Mucosa of rectum (tissue), 2 donors: ENCODE results near the gene WFDC8.

Experiments used
- H3K27ac ChIP-seq, 2 donors: one replicate each; pipeline ENCODE4 v1.7.0; 2013; ENCODE audit warnings: inconsistent platforms in 2 of 2, low read depth in 2 of 2, low read length in 2 of 2
- H3K27me3 ChIP-seq, 2 donors: one replicate each; pipeline ENCODE4 v1.7.0; 2013; ENCODE audit warnings: low read length in 2 of 2; ENCODE audit not compliant: control insufficient read depth in 2 of 2, insufficient read depth in 2 of 2
- H3K36me3 ChIP-seq, 2 donors: one replicate each; pipeline ENCODE4 v1.7.0; 2013; ENCODE audit warnings: low read length in 2 of 2; ENCODE audit not compliant: control insufficient read depth in 2 of 2, insufficient read depth in 2 of 2
- H3K4me1 ChIP-seq, 2 donors: one replicate each; pipeline ENCODE4 v1.7.0; 2013; ENCODE audit warnings: low read length in 2 of 2, mild to moderate bottlenecking in 1 of 2; ENCODE audit not compliant: control insufficient read depth in 2 of 2, insufficient read depth in 2 of 2
- H3K4me3 ChIP-seq, 2 donors: one replicate each; pipeline ENCODE4 v1.7.0; 2013; ENCODE audit warnings: low read length in 2 of 2
- H3K9ac ChIP-seq, 2 donors: one replicate each; pipeline ENCODE4 v1.7.0; 2013; ENCODE audit warnings: low read length in 2 of 2, low read depth in 1 of 2, mild to moderate bottlenecking in 1 of 2
- H3K9me3 ChIP-seq, 2 donors: one replicate each; pipeline ENCODE4 v1.7.0; 2013; ENCODE audit warnings: low read length in 2 of 2; ENCODE audit not compliant: control insufficient read depth in 2 of 2
- donor health status: healthy.
- donor health status: Normal muscosa, but diverticular disease.

The WFDC8 gene

DNA sequence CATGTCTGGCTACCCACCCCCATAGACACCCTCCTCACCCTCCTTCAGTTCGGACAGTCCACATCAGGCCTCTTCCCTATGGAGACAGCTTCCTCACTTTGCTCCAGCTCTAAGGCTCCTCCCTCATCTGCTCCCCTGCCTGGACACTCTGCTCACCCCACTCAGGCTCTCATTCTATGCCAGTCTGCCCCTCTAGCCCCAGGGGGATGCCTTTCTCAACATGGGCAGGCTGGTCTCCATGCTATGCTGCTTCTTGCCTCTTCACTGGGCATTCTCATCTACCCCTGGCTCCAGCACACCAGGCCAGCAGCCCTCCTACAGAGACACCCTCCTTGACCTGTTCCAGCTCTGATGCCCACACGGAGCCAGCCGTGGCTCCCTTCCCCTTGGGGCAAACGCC lies at the start of gene WFDC8:
WFDC8 (minus strand) TSS at position 101 of the 400 bp plus-strand sequence; CDS start at position 64, 37 bp downstream.
- Histone ChIP-seq H3K27me3 (peaks cover 0 to 2% of the 10 kb centered on the region in 2 donors), H3K9me3 (no peaks in the 10 kb centered on the region), H3K36me3 (no peaks in the 10 kb centered on the region), H3K4me1 (no peaks in the 10 kb centered on the region), H3K9ac (no peak within 1 kb of the TSS), H3K27ac (no peak within 1 kb of the TSS), H3K4me3 (no peak within 1 kb of the TSS)

GRCh38 chr20:45626540-45626939 lies 47.5 kb upstream of the WFDC8 start:
- Histone ChIP-seq H3K9ac (no peak overlapping the region), H3K9me3 (no peaks in the 10 kb centered on the region), H3K27ac (no peak overlapping the region), H3K36me3 (no peaks in the 10 kb centered on the region), H3K4me1 (peaks cover 1 to 5% of the 10 kb centered on the region in 2 donors), H3K27me3 (no peaks in the 10 kb centered on the region), H3K4me3 (no peak overlapping the region)

DNA sequence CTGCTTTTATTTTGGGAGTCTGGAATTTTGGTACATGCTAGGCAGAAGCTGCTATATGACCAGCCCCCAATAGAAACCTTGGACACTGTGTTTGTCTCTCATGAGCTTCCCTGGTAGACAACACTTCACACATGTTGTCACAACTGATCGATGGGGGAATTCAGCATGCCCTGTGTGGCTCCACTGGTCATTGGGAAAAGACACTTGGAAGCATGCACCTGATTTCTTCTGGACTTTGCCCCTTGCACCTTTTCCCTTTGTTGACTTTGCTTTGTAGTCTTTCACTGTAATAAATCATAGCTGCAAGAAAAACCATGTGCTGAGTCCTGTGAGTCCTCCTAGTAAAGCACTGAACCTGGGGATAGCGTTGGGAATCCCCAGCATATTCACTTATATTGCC lies 42.5 kb upstream of the WFDC8 start:
- H3K4me1 ChIP-seq = peaks cover 4 to 10% of the 10 kb centered on the region in 2 donors
- no peak overlapping the region for H3K9ac ChIP-seq
- H3K4me3 ChIP-seq = no peak overlapping the region
- no peaks in the 10 kb centered on the region for H3K9me3 ChIP-seq
- H3K27me3 ChIP-seq = no peaks in the 10 kb centered on the region
- peak overlapping the region in 1 of 2 donors; percentile 20 for H3K27ac ChIP-seq
- no peaks in the 10 kb centered on the region for H3K36me3 ChIP-seq

GRCh38 chr20:45617591-45617990 lies 38.5 kb upstream of the WFDC8 start:
- H3K4me3 ChIP-seq = no peak overlapping the region
- no peaks in the 10 kb centered on the region for H3K36me3 ChIP-seq
- no peak overlapping the region for H3K27ac ChIP-seq
- no peaks in the 10 kb centered on the region for H3K27me3 ChIP-seq
- peaks cover 4 to 12% of the 10 kb centered on the region in 2 donors for H3K4me1 ChIP-seq
- no peaks in the 10 kb centered on the region for H3K9me3 ChIP-seq
- H3K9ac ChIP-seq = no peak overlapping the region

DNA sequence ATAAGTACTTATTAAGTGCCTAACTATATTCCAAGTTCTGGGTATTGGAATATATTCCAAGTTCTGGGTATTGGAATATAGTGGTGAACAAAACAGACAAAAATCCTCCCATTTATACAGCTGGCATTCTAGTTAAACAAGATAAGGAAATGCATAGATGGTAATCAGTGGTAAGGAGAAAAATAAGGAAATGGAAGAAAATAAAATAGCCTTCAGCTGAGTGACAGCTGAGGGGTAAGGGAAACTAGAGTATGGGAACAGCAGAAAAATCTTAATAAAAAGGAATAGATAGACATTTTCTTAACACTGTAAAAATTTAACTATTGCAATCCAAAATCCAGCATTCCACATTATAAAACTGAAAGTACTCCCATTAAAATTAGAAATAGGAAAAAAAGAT lies 33.2 kb upstream of the WFDC8 start:
- Histone ChIP-seq H3K27me3 (no peaks in the 10 kb centered on the region), H3K4me1 (peaks cover 0 to 2% of the 10 kb centered on the region in 2 donors), H3K27ac (no peak overlapping the region), H3K9ac (no peak overlapping the region), H3K4me3 (no peak overlapping the region), H3K36me3 (no peaks in the 10 kb centered on the region), H3K9me3 (no peaks in the 10 kb centered on the region)

DNA sequence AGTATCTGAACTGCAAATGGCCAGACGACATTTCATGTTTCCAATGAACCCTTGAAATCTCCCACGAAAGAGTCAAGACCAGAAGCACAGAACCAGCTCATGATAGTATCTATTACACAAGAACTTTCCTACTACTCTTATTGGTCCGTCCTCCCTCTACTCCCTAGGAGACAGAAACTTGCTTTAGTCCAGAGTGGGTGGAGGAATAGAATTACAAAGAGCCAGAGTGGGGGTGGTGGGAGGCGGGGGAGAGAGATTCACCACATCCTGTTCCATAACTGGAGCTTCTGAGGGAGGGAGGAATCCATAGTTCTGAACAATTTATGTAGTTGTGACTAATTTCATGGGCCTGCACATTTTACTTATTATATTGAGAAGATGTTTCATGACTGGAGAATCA lies 32.0 kb upstream of the WFDC8 start:
- no peak overlapping the region for H3K9ac ChIP-seq
- H3K9me3 ChIP-seq = no peaks in the 10 kb centered on the region
- no peak overlapping the region for H3K27ac ChIP-seq
- H3K4me1 ChIP-seq = peaks cover 0 to 2% of the 10 kb centered on the region in 2 donors
- no peaks in the 10 kb centered on the region for H3K27me3 ChIP-seq
- H3K36me3 ChIP-seq = no peaks in the 10 kb centered on the region
- H3K4me3 ChIP-seq = no peak overlapping the region

DNA sequence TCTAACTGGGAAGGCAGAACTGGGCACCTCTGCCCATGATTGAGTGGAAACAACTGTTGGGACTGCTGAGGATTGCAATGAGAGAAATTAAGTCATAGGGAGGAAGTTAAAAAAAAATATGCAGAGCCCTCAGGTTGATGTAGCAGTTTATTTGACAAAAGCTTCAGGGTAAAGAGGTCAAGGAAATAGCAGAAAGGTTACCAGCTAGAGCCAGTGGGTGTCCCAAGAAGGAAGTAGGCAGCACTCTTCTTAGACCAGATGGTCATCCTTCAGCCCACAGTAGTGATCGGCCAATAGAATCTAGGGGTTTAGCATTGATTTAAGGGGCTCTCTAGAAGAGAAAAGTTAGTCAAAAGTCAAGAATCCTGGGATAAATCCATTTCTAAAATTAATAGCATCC lies 28.7 kb upstream of the WFDC8 start:
- Histone ChIP-seq H3K36me3 (no peaks in the 10 kb centered on the region), H3K27ac (no peak overlapping the region), H3K4me1 (no peaks in the 10 kb centered on the region), H3K4me3 (no peak overlapping the region), H3K9ac (no peak overlapping the region), H3K9me3 (peaks cover 0 to 2% of the 10 kb centered on the region in 2 donors), H3K27me3 (no peaks in the 10 kb centered on the region)

- Histone ChIP-seq H3K4me1 (no peaks in the 10 kb centered on the region), H3K4me3 (no peak overlapping the region), H3K27ac (no peak overlapping the region), H3K9ac (no peak overlapping the region), H3K27me3 (no peaks in the 10 kb centered on the region), H3K36me3 (no peaks in the 10 kb centered on the region), H3K9me3 (no peaks in the 10 kb centered on the region)
These were observed 16.2 kb upstream of the WFDC8 start for GRCh38 chr20:45595235-45595634.

GRCh38 chr20:45593498-45593897 lies 14.4 kb upstream of the WFDC8 start:
- Histone ChIP-seq H3K9me3 (no peaks in the 10 kb centered on the region), H3K27ac (no peak overlapping the region), H3K4me1 (no peaks in the 10 kb centered on the region), H3K27me3 (no peaks in the 10 kb centered on the region), H3K4me3 (no peak overlapping the region), H3K9ac (no peak overlapping the region), H3K36me3 (no peaks in the 10 kb centered on the region)

DNA sequence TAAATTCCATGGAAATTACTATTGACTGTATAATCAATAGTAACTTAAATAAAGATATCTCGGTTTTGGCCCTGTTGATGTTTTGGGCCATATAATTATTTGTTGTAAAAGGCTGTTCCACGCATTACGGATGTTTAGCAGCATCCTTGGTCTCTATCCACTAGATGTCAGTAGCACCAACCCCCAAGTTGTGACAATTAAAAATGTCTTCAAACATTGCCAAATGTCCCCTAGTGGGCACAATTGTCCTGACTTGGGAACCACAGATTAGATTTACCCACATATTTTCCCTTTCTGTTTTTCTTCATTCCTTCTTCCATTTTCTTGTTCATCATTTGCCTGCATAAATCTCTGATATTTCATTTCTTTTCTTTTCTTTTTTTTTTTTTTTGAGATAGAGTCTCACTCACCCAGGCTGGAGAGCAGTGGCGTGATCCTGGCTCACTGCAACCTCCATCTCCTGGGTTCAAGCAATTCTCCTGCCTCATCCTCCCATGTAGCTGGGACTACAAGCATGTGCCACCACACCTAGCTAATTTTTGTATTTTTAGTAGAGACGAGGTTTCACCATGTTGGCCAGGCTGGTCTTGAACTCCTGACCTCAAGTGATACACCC lies 13.6 kb upstream of the WFDC8 start:
- Histone ChIP-seq H3K36me3 (no peaks in the 10 kb centered on the region), H3K4me1 (no peaks in the 10 kb centered on the region), H3K27me3 (no peaks in the 10 kb centered on the region), H3K4me3 (no peak overlapping the region), H3K9me3 (no peaks in the 10 kb centered on the region), H3K9ac (no peak overlapping the region), H3K27ac (no peak overlapping the region)

DNA sequence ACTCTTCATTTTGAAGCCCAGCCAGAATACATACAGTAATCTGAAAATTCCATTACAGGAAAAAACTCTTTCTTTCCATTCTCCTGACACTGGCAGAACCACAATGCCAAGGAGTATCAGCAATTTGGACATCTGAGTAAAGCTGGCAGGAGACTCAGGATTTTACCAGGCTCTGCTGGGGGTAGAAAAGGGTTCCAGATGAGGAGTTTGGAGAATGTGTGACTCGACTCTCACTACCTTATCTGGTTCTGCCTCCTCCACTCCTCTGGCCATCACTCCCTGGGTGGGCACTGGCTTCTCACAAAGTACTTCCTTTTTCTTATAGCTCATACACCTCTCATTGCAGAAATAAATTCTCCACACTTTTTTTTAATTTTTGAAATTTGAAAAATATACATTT lies 10.6 kb upstream of the WFDC8 start:
- H3K9me3 ChIP-seq = no peaks in the 10 kb centered on the region
- H3K4me1 ChIP-seq = no peaks in the 10 kb centered on the region
- H3K4me3 ChIP-seq = no peak overlapping the region
- no peak overlapping the region for H3K27ac ChIP-seq
- no peaks in the 10 kb centered on the region for H3K27me3 ChIP-seq
- no peaks in the 10 kb centered on the region for H3K36me3 ChIP-seq
- H3K9ac ChIP-seq = no peak overlapping the region
